Measurements from ENCODE around the gene DAPK1.

DAPK1 gene

GRCh38 chr9:87622098-87622497, 124.4 kb downstream of the DAPK1 start:
- Histone ChIP-seq H3K79me2 (ENCODE audit: low read length) (no peaks in the 10 kb centered on the region), H3K9me3 (ENCODE audit: insufficient read depth, low read length) (no peaks in the 10 kb centered on the region), H3K4me3 (ENCODE audit: low read length) (no peak overlapping the region), H2AFZ (ENCODE audit: low read depth, low read length) (no peak overlapping the region), H3K9ac (ENCODE audit: low read length) (no peak overlapping the region), H3K27me3 (ENCODE audit: low read depth, low read length) (no peaks in the 10 kb centered on the region), H3K36me3 (replicated peaks; ENCODE audit: low read depth, low read length) (no peaks in the 10 kb centered on the region), H3K27ac (ENCODE audit: low read length) (no peak overlapping the region), H4K20me1 (ENCODE audit: insufficient read depth, low read length) (no peaks in the 10 kb centered on the region), H3K4me1 (ENCODE audit: low read length) (no peaks in the 10 kb centered on the region), H3K4me2 (ENCODE audit: low read length) (no peak overlapping the region)
- no peak for TF ChIP-seq CTCF (IDR thresholded peaks at IDR 0.05; ENCODE audit: low read depth, low read length)

- H3K9me3 ChIP-seq (ENCODE audit: insufficient read depth, low read length): no peaks in the 10 kb centered on the region
- H3K4me2 ChIP-seq (ENCODE audit: low read length): no peak overlapping the region
- H3K27ac ChIP-seq (ENCODE audit: low read length): no peak overlapping the region
- no peaks in the 10 kb centered on the region for H3K4me1 ChIP-seq (ENCODE audit: low read length)
- H3K36me3 ChIP-seq (replicated peaks; ENCODE audit: low read depth, low read length): no peaks in the 10 kb centered on the region
- no peaks in the 10 kb centered on the region for H3K27me3 ChIP-seq (ENCODE audit: low read depth, low read length)
- H3K9ac ChIP-seq (ENCODE audit: low read length): no peak overlapping the region
- H3K4me3 ChIP-seq (ENCODE audit: low read length): no peak overlapping the region
- TF ChIP-seq EZH2phosphoT487 (IDR thresholded peaks at IDR 0.05; ENCODE audit: low read depth): no peak
- no peak for TF ChIP-seq CTCF (IDR thresholded peaks at IDR 0.05; ENCODE audit: low read depth, low read length)
- H4K20me1 ChIP-seq (ENCODE audit: insufficient read depth, low read length): no peaks in the 10 kb centered on the region
- H2AFZ ChIP-seq (ENCODE audit: low read depth, low read length): no peak overlapping the region
- no peaks in the 10 kb centered on the region for H3K79me2 ChIP-seq (ENCODE audit: low read length)
These were observed 125.3 kb downstream of the DAPK1 start for GRCh38 chr9:87622923-87623322.

GRCh38 chr9:87628346-87628745, 130.7 kb downstream of the DAPK1 start:
- no peak overlapping the region for H3K4me3 ChIP-seq (ENCODE audit: low read length)
- H3K27ac ChIP-seq (ENCODE audit: low read length): no peak overlapping the region
- H3K4me1 ChIP-seq (ENCODE audit: low read length): no peaks in the 10 kb centered on the region
- H3K9ac ChIP-seq (ENCODE audit: low read length): no peak overlapping the region
- H3K4me2 ChIP-seq (ENCODE audit: low read length): no peak overlapping the region
- H3K27me3 ChIP-seq (ENCODE audit: low read depth, low read length): no peaks in the 10 kb centered on the region
- no peaks in the 10 kb centered on the region for H3K79me2 ChIP-seq (ENCODE audit: low read length)
- TF ChIP-seq EZH2phosphoT487 (IDR thresholded peaks at IDR 0.05; ENCODE audit: low read depth) (no peak), CTCF (IDR thresholded peaks at IDR 0.05; ENCODE audit: low read depth, low read length) (no peak)
- no peak overlapping the region for H2AFZ ChIP-seq (ENCODE audit: low read depth, low read length)
- H3K9me3 ChIP-seq (ENCODE audit: insufficient read depth, low read length): no peaks in the 10 kb centered on the region
- no peaks in the 10 kb centered on the region for H3K36me3 ChIP-seq (replicated peaks; ENCODE audit: low read depth, low read length)
- H4K20me1 ChIP-seq (ENCODE audit: insufficient read depth, low read length): no peaks in the 10 kb centered on the region

GRCh38 chr9:87629104-87629503, 131.4 kb downstream of the DAPK1 start:
- no peak overlapping the region for H3K4me2 ChIP-seq (ENCODE audit: low read length)
- H3K36me3 ChIP-seq (replicated peaks; ENCODE audit: low read depth, low read length): no peaks in the 10 kb centered on the region
- H3K4me3 ChIP-seq (ENCODE audit: low read length): no peak overlapping the region
- H3K79me2 ChIP-seq (ENCODE audit: low read length): no peaks in the 10 kb centered on the region
- no peak overlapping the region for H2AFZ ChIP-seq (ENCODE audit: low read depth, low read length)
- no peaks in the 10 kb centered on the region for H3K4me1 ChIP-seq (ENCODE audit: low read length)
- H3K9ac ChIP-seq (ENCODE audit: low read length): no peak overlapping the region
- TF ChIP-seq EZH2phosphoT487 (IDR thresholded peaks at IDR 0.05; ENCODE audit: low read depth) (no peak), CTCF (IDR thresholded peaks at IDR 0.05; ENCODE audit: low read depth, low read length) (no peak)
- no peaks in the 10 kb centered on the region for H4K20me1 ChIP-seq (ENCODE audit: insufficient read depth, low read length)
- H3K27ac ChIP-seq (ENCODE audit: low read length): no peak overlapping the region
- no peaks in the 10 kb centered on the region for H3K9me3 ChIP-seq (ENCODE audit: insufficient read depth, low read length)
- no peaks in the 10 kb centered on the region for H3K27me3 ChIP-seq (ENCODE audit: low read depth, low read length)
